CD4-positive, alpha-beta T cell treated with Interleukin-2 at 100 ng/mL for 4 hours (primary cell): ENCODE measurements around the gene THBS3.
"Not testable (repeated sequence)": the region's sequence is repeated elsewhere in the genome, so short reads cannot be mapped to it uniquely, and the experiment has no call there.

ENCODE experiments used
- DNase-seq: peaks from one replicate; pipeline ENCODE4 v3.0.0-alpha.2; 2020; ENCODE audit warnings: low spot score

Gene THBS3

DNA sequence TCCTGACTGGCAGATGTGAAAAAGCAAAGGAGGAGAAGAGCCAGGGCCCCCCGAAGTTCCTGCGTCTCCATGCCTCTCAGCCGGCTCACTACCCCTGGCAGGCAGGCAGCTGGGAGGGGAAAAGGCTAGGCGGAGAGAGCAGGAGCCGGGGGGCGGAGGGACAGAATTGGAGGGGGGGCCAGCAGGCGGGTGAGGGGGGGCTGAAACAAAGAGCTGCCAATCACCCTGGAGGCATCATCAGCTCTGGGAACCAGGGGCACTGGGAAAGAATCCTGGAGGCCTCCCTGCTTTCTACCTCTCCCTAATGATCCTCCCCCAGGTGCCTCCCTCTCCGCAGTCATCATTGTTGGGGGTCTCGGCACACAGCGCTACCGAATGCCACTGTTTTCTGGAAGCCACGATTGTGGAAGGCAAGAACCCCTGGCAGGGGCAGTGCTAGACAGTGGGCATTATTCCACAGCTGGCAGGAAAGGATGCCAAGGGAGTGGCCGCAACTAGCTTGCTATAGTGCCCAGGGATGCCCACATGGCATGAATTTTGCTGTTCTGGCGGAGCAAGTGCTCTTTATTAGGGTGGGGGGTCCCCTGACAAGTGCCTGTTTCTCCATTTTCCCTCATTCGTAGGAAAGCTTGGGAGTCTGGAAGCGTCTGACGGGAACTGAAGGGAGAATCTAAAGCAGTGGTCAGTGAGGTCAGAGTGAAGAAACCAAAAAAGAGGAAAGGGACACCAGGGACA lies at the start of gene THBS3:
Gene THBS3, minus strand, starts transcription at position 92 of the 735 bp plus-strand sequence. Its CDS starts 21 bp downstream, at position 71.
- no peak for DNase-seq

DNA sequence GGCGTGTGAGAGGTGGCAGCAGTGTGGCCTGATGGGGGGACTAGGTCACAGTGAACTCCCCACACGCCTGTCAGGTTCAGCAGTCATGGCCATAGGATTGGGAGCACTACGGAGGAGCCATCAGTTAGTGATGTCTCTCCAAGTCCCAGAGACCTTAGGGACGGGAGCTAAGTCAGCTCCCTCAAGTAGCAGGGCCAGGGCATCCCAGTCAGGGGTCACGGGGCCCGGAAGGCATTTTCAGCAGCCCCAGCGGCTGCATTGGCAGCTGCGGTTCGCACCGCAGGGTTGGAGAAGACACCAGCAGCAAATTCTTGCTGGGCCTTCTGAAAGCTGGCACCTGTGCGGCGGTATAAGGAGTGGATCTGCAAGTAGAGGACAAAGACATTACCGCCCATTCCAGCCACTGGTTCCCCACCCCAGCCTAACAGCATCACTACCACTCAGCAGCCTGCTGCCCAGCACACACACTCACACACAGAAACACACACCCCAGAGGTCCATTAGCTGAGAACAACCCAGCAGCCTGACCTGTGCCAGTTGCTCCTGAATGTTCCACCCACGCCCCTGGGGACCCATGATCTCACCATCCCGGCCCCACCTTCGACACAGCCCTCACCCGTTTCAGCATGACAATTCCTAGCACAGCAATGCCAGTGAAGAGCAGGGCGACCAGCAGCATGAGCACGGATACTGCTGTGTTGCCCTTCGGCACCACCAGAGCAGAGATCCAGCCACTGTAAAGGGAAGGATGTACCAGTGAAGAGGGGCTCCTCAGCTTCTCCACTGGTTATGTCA lies 48.6 kb upstream of the THBS3 start:
- DNase-seq = no peak

GRCh38 chr1:155255243-155256007 lies 47.7 kb upstream of the THBS3 start, which contains the start of gene ENTREP3:
Gene ENTREP3 (minus strand): TSS chr1:155255483. CDS start chr1:155254877, 606 bp downstream.
- peak; percentile 71 for DNase-seq

- DNase-seq = no peak
Measured at GRCh38 chr1:155254714-155255242, 47.1 kb upstream of the THBS3 start.

GRCh38 chr1:155254228-155254713 lies 46.6 kb upstream of the THBS3 start:
- DNase-seq = no peak

DNA sequence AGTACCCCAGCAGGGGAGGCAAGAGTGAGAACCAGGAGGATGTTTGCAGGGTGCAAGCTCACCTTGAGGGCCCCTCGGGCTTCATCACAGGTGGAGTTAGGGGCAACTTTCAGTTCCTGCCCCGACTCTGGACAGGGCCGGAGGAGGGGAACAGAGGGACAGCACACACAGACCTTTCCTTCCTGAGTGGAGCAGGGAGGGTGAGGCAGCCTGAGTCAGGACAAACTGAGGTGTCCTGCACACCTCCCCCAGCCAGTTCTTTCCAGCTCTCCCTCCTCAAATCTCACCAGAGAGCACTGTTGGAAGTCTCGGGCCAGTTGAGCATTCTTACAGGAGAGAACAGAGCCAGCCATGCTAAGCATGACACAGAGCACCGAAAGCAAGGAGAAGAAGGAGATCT lies 46.1 kb upstream of the THBS3 start:
- DNase-seq = no peak

DNA sequence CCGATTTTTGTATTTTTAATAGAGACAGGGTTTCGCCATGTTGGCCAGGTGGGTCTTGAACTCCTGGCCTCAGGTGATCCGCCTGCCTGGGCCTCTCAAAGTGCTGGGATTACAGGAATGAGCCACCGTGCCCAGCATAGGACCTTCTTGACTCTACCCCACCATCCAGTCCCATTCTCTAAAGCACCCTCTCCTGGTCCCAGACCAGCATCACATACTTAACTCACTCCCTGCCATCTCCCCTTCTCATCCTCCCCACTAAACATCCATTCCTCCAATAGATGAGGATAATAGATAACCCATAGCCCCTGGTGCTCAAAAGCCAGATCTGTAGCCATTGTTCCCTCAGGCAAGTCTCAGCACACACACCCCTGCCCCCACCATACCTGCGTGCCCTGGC lies 45.5 kb upstream of the THBS3 start:
- no peak for DNase-seq

GRCh38 chr1:155251566-155251965 lies 43.9 kb upstream of the THBS3 start:
- DNase-seq = no peak

DNA sequence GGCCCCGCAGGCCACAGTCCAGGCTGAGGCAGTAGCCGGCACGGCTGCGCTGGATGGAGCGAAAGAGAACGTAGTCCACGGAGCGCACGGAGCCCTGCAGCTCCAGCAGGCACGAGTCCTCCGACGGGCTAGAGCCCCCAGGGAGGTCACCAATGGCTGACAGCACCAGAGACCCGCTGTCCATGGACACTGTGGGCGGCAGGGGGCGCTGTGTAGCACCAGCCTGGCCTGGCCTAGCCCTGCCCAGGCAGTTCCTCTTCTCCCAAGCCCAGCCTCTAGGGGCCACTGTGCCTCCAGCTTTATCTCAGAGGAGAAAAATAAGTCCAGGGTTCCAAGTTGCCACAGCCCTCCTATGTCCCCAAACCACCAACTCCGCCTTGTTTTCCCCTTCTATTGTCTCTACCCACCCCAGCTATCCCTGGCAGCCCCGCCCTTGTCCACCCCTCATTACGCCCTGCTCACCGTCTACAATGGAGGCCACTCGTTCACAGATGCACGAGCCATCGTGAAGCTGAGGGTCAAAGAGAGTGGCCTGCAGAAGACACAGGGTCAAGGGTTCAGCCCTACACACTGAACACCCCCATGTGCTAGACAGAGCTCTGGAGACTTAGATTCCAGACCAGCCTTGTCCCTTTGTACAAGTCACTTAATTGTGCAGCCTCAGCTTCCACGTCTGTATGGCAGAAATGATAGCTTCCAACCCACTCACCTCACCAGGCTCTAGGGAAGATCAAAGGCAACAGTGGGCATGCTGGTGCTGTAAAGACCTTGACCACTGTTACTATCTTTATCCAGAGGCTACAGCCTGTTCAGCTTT lies 43.1 kb upstream of the THBS3 start:
- peak; percentile 96 for DNase-seq

DNA sequence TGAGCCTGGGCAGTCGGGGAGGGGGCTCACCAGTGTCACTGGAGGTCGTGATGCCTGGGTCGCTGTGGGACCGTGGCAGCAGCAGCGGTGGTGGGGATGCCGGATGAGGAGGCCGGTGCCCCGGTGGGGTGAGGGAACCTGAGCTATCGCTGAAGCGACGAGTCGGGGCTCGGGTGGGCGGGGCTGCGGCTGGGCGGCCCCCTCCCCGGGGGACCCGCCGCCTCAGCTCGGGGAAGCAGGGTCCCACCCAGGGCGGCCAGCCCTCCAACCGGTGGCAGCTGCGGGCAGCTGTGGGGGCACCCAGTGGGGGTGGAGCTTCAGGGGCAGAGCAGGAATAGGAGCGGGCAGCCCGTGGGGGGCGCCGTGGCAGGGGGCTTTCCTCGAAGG lies 42.5 kb upstream of the THBS3 start:
- DNase-seq = no peak

DNA sequence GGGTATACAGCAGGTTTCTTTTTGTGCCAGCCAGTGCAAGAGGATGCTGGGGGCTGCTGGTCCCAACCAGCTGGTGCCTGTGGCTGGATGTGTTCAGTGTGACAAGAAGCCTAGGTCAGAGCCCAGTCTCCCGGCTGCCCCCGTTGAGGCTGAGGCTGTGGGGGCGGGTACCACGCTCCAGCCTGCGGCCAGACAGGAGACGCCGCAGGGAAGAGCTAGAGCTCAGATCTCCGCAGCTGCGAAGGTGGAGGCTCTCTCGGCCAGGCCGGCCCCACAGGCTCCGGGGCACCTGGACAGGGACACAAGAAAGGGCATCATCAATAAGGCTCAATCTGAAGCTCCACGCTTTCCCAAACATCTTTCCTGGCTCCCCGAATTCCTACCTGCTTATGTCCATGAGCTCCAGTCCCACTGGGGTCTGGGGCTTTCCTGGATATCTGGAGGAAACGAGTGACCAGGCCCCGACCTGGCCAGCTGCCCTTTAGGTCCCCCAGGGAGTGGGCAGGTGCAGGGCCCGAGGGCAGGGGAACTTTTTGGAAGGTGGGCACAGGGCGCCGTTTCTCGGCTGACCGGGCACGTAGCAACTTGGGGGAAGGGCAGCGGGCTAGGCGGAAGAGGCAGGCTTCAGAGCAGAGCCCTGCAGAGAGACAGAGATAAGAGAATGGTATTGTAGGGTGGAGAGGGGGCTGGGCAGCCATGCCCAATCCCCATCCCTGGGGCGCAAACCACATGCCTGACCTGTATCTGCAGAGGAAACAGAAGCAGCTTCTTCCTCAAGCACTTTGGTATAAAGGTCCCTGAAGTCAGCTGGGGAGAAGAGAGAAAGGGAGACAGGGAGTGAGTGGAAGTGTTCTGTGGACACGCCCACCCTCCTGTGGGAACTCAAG lies 40.2 kb upstream of the THBS3 start:
- no peak for DNase-seq

DNA sequence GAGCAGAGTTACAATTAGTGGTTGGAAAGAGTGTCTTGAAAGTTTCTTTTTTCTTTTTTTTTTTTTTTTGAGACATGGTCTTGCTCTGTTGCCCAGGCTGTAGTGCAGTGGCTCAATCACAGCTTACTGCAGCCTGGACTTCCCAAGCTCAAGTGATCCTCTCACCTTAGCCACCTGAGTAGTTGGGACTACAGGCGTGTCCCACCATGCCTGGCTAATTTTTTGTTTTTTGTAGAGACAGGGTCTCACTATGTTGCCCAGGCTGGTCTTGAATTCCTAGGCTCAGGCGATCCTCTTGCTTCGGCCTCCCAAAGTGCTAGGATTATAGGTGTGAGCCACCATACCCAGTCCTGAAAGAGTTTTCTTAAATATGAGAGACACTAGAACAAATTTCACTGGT lies 39.1 kb upstream of the THBS3 start:
- not testable (repeated sequence) for DNase-seq

DNA sequence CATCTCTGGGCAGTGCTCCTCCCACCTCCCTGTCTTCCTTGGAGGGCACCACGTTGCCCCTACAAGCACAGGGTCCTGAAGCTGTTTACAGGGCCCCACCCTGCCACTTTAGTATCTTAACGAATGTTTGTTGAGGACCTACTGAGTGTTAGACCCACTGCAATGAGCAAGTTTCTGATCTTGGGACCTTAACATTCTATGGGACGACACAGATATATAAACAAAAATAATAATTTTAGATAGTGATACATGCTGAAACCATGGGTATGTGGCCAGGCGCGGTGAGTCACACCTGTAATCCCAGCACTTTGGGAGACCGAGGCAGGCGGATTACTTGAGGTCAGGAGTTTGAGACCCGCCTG lies 37.4 kb upstream of the THBS3 start:
- DNase-seq = no peak

DNA sequence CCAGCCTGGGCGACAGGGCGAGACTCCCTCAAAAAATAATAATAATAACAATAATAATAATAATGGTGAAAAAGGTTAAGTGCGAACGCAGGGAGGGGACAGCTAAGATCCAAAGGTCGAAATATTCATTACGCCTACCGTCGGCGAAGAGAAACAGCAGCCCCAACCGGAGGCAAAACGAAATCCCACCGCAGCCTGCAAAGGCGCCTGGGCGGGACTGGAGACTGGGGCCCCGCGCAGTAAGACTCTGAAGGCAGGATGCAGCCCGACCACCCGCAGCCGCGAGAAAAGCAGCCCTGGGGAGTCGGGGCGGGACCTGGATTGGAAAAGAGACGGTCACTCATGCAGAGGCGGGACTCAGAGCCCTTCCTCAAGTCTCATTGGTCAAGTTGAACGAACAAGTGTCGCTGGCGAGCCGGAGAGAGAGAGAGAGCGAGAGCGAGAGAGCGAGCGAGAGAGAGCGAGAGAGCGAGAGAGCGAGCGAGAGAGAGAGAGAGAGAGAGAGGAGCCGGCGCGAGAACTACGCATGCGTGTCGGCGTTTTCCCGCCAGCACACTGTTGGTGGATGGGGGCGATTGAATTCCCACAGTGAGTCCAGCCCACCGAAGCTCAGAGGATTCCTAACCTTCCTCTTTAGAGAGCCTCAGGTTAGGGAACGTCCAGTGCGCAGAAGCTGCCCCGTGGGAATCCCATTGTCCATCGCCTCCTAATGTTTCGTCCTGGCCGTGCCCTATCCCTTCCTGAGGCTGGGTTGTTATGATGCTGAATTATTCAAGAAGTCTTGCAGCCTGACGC lies 36.9 kb upstream of the THBS3 start:
- peak; percentile 97 for DNase-seq

- DNase-seq = no peak
Measured at GRCh38 chr1:155242805-155243358, 35.2 kb upstream of the THBS3 start.

- no peak for DNase-seq
Measured at GRCh38 chr1:155241841-155242264, 34.2 kb upstream of the THBS3 start.

DNA sequence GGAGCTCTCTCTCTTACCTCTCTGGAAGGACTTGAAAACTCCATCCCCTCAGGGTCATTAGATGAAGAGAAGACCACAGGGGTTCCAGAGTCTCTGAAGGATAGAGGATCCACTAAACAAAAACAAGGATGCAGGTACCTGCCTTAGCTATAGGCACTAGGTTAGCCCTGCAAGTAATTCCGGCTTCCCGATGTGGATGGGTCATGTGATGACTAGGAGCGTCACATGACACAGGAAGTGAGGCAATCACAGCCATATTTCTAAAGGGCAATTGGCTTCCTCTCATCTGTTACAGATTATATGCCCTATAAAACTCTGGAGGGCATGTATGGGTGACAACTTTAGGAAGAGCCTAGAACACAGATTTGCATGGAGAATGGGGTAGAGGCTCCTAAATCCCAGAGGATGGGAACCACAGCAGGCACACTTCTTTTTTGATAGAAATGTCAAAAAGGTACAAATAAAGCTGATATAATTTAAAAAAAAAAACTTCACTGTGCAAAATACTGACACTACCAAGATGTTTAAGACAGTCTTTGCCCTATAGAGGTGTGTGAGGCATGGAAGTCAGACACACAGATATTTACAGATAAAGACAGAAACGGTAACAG lies 33.5 kb upstream of the THBS3 start:
- DNase-seq = peak; percentile 82

DNA sequence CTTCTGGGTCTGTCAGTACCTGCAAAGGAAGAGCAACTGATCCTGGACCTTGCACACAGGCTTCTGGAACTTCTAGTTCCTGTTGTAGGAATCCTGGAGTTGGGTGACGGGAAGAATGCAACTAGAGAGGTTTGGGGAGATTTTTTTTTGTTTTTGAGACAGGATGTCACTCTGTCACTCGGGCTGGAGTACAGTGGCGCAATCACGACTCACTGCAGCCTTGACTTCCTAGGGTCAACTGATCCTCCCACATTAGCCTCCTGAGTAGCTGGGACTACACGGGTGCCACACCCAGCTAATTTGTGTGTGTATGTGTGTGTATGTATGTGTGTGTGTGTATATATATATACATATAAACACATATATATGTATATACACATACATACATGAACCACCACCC lies 28.8 kb upstream of the THBS3 start:
- DNase-seq = no peak

- not testable (repeated sequence) for DNase-seq
Measured at GRCh38 chr1:155235375-155235774, 27.7 kb upstream of the THBS3 start.
